ENCODE results near the gene ABHD6.

Gene ABHD6

DNA sequence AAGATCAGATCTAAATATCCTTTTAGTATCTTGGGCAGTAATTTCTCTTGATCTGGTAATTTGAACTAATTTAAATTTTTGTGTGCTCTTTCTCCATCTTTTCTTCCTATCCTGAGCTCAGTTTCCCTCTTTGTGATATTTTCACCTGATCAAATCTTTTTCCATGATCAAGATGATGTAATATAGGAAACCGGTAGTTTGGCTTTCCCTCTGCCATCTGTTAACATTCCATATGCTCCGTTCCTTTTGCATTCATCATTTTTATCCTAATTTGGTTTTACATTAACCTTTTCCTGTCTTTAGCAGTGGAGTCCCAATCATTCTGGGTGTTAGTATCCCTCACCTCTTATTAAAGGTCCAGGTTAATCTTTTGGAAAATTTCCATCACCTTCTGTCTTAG lies 5.9 kb upstream of the ABHD6 start:
- H3K4me3 ChIP-seq (replicated peaks; ENCODE audit: low read depth, low read length): no peak overlapping the region
- TF ChIP-seq, protein P1, sequence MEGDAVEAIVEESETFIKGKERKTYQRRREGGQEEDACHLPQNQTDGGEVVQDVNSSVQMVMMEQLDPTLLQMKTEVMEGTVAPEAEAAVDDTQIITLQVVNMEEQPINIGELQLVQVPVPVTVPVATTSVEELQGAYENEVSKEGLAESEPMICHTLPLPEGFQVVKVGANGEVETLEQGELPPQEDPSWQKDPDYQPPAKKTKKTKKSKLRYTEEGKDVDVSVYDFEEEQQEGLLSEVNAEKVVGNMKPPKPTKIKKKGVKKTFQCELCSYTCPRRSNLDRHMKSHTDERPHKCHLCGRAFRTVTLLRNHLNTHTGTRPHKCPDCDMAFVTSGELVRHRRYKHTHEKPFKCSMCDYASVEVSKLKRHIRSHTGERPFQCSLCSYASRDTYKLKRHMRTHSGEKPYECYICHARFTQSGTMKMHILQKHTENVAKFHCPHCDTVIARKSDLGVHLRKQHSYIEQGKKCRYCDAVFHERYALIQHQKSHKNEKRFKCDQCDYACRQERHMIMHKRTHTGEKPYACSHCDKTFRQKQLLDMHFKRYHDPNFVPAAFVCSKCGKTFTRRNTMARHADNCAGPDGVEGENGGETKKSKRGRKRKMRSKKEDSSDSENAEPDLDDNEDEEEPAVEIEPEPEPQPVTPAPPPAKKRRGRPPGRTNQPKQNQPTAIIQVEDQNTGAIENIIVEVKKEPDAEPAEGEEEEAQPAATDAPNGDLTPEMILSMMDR (IDR thresholded peaks at IDR 0.05; ENCODE audit: low read depth, low read length, missing control alignments): no peak
- DNase-seq (ENCODE audit: extremely low read depth, low read depth): no peak

DNA sequence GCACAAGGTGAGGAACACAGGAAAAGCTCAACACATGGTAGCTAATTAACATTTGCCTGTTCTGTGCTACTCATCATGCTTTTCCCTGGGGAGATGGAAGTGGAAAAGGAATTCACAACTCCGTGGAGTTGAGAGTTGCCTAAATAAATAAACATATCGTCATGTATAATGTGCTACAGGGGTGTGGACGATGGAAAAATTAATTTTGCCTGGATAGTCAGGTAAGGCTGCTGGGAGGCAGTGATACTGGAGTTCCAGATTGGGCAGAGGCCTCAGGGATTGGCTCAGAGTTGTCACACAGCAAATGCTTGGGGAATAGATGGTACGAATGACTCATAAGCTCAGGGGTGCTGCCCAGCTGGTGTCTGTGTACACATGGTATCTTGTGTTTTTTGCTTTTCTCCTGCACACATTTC lies 3.1 kb upstream of the ABHD6 start:
- TF ChIP-seq, protein P1 (IDR thresholded peaks at IDR 0.05; ENCODE audit: low read depth, low read length, missing control alignments): no peak
- DNase-seq (ENCODE audit: extremely low read depth, low read depth): no peak
- no peak overlapping the region for H3K4me3 ChIP-seq (replicated peaks; ENCODE audit: low read depth, low read length)

DNA sequence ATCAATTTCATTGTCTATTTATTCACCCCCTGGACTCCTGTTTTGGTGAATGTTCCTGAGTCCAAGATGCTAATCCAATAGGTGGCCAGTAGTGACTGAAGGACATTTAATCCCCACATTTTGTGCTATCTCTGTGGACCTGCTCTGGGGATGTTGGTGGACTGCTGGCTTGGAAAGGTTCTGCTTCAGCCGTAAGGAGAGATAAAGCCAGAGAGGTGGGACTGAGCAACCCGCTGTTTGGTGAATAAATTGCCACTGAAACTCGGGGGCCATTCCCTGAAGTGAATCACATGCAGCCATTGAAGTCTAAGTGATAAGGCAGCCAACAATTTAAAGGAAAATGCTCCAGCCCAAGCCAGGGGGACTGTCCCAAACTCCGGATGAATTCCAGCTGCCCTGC lies 1.6 kb upstream of the ABHD6 start:
- TF ChIP-seq, protein P1 (IDR thresholded peaks at IDR 0.05; ENCODE audit: low read depth, low read length, missing control alignments): no peak
- no peak overlapping the region for H3K4me3 ChIP-seq (replicated peaks; ENCODE audit: low read depth, low read length)
- DNase-seq (ENCODE audit: extremely low read depth, low read depth): no peak

DNA sequence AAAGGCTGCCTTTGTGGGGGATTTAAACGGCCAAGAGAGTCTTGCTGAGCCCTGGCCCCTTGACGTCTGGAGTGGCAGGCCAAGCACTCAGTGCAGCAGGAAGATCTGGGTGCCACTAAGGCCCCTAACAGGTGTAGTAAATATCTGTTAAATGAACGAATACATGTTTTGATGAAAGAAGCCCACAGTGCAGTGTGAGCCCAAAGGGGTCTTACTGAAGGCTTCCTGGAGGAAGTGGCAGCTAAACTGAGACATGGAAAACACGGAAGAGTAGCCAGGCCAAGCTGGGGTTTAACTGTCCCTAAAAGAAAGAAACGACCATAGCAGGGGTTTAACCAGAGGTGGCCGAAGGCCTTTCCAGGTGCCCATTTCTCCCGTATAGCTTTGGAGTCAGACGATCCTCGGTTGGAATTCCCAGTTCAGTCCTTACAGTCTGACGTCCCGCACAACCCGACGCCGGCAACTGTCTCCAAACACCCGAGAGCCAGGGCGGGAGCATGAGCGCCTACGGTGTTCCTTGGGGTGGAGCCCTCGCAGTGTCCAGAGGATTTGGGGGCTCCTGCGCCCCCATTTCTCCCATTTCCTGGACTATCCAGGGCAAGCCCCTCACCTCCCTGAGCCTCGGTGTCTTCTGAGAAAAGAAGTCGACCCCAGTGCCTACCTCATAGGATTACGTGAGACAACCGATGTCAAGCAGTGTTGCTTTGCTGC lies 910 bp upstream of the ABHD6 start:
- peak overlapping the region; percentile 76 for H3K4me3 ChIP-seq (replicated peaks; ENCODE audit: low read depth, low read length)
- no peak for DNase-seq (ENCODE audit: extremely low read depth, low read depth)
- TF ChIP-seq, protein P1 (IDR thresholded peaks at IDR 0.05; ENCODE audit: low read depth, low read length, missing control alignments): no peak

DNA sequence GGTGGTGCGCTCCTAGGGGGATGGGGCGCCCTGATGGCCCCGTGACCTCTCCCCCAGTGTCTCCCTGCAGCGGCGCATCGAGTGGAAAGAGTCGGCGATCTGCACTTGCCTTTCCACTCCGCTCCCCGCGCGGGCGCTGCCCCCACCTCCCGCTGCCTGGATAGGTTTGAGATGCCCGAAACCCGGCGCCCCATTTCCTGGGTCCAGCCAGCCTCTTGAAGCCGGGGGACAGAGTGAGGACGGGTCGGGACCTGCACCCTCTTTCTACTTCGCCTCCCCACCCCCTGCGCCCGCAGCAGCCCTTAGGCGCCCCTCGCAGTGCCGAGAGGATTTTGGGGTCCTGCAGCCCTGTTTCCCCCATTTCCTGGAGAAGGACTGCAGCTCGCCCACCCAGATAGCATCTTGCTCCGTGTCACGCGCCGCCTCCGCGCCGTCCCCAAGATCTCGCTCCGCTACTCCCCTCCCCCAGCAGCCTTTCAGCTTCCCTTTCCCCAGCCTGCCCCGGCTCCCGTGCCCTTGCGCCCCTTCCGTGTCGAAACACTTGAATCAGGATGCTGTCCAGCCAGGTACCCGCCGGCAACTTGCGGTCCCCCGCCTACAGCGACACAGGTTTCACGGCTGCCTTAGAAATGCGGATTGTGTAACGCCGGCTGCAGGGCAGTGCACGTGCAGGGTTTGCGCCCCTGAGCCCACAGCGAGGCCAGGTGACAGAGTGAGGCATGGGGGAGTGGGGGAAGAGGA lies 519 bp downstream of the ABHD6 start:
- TF ChIP-seq, protein P1 (IDR thresholded peaks at IDR 0.05; ENCODE audit: low read depth, low read length, missing control alignments): no peak
- no peak for DNase-seq (ENCODE audit: extremely low read depth, low read depth)
- H3K4me3 ChIP-seq (replicated peaks; ENCODE audit: low read depth, low read length): peak overlapping the region; percentile 76

DNA sequence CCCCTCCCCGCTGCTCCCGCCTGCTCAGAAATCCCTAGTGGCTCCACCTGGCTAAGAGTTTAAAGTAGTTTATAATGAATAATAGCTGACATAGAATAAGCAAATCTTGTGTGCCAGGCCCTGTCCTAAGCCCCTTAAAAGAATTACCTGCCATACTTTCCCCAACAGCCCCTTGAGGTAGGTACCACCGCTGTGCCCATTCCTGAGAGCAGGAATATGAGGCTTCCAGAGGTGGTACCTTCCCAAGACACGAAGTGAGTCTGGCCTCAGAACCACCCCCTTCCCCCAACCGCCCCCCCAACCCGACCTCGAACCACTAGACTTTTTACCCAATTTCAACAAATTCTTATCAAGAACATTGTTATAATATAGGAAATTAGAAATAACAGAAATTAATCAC lies 1.2 kb downstream of the ABHD6 start:
- H3K4me3 ChIP-seq (replicated peaks; ENCODE audit: low read depth, low read length): peak overlapping the region; percentile 76
- TF ChIP-seq, protein P1 (IDR thresholded peaks at IDR 0.05; ENCODE audit: low read depth, low read length, missing control alignments): no peak

More for the DNA sequence above, 1.2 kb downstream of the ABHD6 start:
- DNase-seq (ENCODE audit: extremely low read depth, low read depth): no peak

Measured in HFF-Myc (cell line).